ENCODE results near the gene B4GALT6. TPM values are rescaled to one million over a fixed set of nuclear protein-coding genes. Genes with fewer than 3 reads are reported as not detected.

B4GALT6 gene
- total and polyA plus RNA-seq, 10 of the 15 experiments (the other 5 are each of a cell fraction or from before 2014, with no cell fraction given): 11.9 to 47.4 (median 18.0) TPM

DNA sequence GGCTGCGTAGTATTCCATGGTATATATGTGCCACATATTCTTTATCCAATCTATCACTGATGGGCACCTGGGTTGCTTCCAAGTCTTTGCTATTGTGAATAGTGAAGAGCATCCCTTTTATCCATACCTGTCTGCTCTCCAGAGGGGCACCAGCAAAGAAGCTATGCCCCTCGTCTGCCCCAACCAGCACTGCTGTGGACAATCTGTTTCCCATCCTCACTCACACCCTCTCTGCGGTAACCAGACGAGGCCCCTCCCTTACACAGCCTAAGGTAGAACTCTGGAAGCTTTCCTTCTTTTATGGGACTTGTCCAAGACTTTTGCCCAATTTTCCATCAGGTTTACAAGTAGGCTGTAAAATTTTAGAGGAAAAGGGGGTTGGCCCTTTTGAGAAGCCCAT lies 67.8 kb downstream of the B4GALT6 start:
- H3K9ac ChIP-seq (ENCODE audit: control insufficient read depth, insufficient read depth, low read length): no peak overlapping the region
- in situ Hi-C loops (cut with MboI) (no loop called here), intact Hi-C loops (cut with micrococcal nuclease; ENCODE audit: unreplicated experiment) (no loop called here)
- FAIRE-seq (no peak), DNase-seq (ENCODE audit: low read depth, low spot score) (no peak), ATAC-seq (peak; percentile 24; the same call in 2 of the 3 replicates)
- no peak overlapping the region for H2AFZ ChIP-seq (ENCODE audit: control insufficient read depth, low read depth, low read length)
- no peaks in the 10 kb centered on the region for H3K4me1 ChIP-seq (ENCODE audit: control insufficient read depth, insufficient read depth, low read length)
- no peak overlapping the region for H3K4me2 ChIP-seq (ENCODE audit: control insufficient read depth, insufficient read depth)
- POLR2A ChIA-PET: interaction anchor here (0.6 kb wide), 1 partner anchor 469 kb away, joined by 4 read pairs; no protein-coding TSS in a partner anchor
- 76% methylated on average over 4 of the region's 4 CpGs for WGBS (ENCODE audit: insufficient coverage, insufficient replicate concordance, low lambda C conversion rate, missing lambda C conversion rate)
- RAD21 ChIA-PET (ENCODE audit: unreplicated experiment): no interaction called here
- H3K36me3 ChIP-seq (ENCODE audit: control insufficient read depth in 2 of 2, insufficient read depth in 2 of 2, low read length in 1 of 2): no peaks in the 10 kb centered on the region
- no peaks in the 10 kb centered on the region for H3K27me3 ChIP-seq (replicated peaks in 1 of 2; ENCODE audit: control insufficient read depth in 2 of 2, insufficient read depth in 2 of 2, low read length in 1 of 2)
- no TSS peak for BruUV-seq (replicated peaks)
- CTCF ChIA-PET: interaction anchor here (0.6 kb wide), 1 partner anchor 71 kb away, joined by 3 read pairs; no protein-coding TSS in a partner anchor
- no peaks in the 10 kb centered on the region for H3K79me2 ChIP-seq (ENCODE audit: control insufficient read depth, insufficient read depth, low read length)
- no peak for TF ChIP-seq MTA3 (IDR thresholded peaks at IDR 0.05; ENCODE audit: borderline replicate concordance, low read length)
- TF ChIP-seq POLR2AphosphoS5 (IDR thresholded peaks at IDR 0.05; ENCODE audit: low read length): peak; percentile 27; the same call in 1 of the 2 replicates
- TF ChIP-seq MYC (IDR thresholded peaks at IDR 0.05; ENCODE audit: insufficient read depth, insufficient read length, insufficient replicate concordance, low read length, severe bottlenecking): no peak
- H3K9me3 ChIP-seq (replicated peaks; ENCODE audit: control insufficient read depth, insufficient read depth, low read length): no peaks in the 10 kb centered on the region
- H4K20me1 ChIP-seq (ENCODE audit: control insufficient read depth, insufficient read depth): no peaks in the 10 kb centered on the region
- H3K27ac ChIP-seq (ENCODE audit: control insufficient read depth, insufficient read depth): no peak overlapping the region
- no peak overlapping the region for H3K4me3 ChIP-seq
- SMC1A ChIA-PET (ENCODE audit: uncharacterized antibody, unreplicated experiment): interaction anchor here (0.7 to 1.0 kb wide), 3 partner anchors 9 to 290 kb away, joined by 3 to 4 read pairs (median 3); no protein-coding TSS in a partner anchor

DNA sequence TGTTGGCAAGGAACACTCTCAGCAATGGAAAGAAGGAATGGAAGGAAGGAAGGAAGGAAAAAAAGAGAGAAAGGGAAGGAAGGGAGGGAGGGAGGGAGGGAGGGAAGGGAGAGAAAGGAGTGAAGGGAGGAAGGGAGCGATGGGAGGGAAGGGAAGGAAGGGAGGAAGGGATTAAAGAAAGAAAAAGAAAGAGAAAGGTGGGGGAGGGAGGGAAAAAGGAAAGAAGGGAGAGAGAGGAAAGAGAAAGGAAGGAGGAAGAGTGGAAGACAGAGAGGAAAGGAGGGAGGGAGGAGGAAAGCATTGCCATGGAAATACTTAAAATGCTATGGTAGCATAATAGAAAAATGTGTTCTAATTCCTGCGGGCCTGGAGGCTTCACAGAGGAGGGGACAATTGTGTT lies 70.3 kb downstream of the B4GALT6 start:
- ChIA-PET POLR2A (no interaction called here), RAD21 (ENCODE audit: unreplicated experiment) (no interaction called here), SMC1A (ENCODE audit: uncharacterized antibody, unreplicated experiment) (interaction anchor here (0.7 to 1.4 kb wide), 3 partner anchors 16 to 66 kb away, joined by 3 to 4 read pairs (median 3); no protein-coding TSS in a partner anchor), CTCF (interaction anchor here (1.2 to 4.3 kb wide), 3 partner anchors 58 to 109 kb away, joined by 4 to 29 read pairs (median 6); no protein-coding TSS in a partner anchor)
- H3K4me3 ChIP-seq: no peak overlapping the region
- no peak overlapping the region for H2AFZ ChIP-seq (ENCODE audit: control insufficient read depth, low read depth, low read length)
- intact Hi-C loops (cut with micrococcal nuclease; ENCODE audit: unreplicated experiment) (loop anchor here (5.0 kb wide), 1 partner anchor 108 kb away; no protein-coding TSS in a partner anchor), in situ Hi-C loops (cut with MboI) (no loop called here)
- H3K9ac ChIP-seq (ENCODE audit: control insufficient read depth, insufficient read depth, low read length): no peak overlapping the region
- H3K9me3 ChIP-seq (replicated peaks; ENCODE audit: control insufficient read depth, insufficient read depth, low read length): no peaks in the 10 kb centered on the region
- no peak overlapping the region for H3K4me2 ChIP-seq (ENCODE audit: control insufficient read depth, insufficient read depth)
- H3K27me3 ChIP-seq (replicated peaks in 1 of 2; ENCODE audit: control insufficient read depth in 2 of 2, insufficient read depth in 2 of 2, low read length in 1 of 2): no peaks in the 10 kb centered on the region
- 14% methylated on average over 2 of the region's 2 CpGs for WGBS (ENCODE audit: insufficient coverage, insufficient replicate concordance, low lambda C conversion rate, missing lambda C conversion rate)
- ATAC-seq (no peak), DNase-seq (ENCODE audit: low read depth, low spot score) (no peak), FAIRE-seq (no peak)
- H4K20me1 ChIP-seq (ENCODE audit: control insufficient read depth, insufficient read depth): no peaks in the 10 kb centered on the region
- BruUV-seq (replicated peaks): no TSS peak
- peaks cover 5% of the 10 kb centered on the region for H3K4me1 ChIP-seq (ENCODE audit: control insufficient read depth, insufficient read depth, low read length)
- no peaks in the 10 kb centered on the region for H3K36me3 ChIP-seq (ENCODE audit: control insufficient read depth in 2 of 2, insufficient read depth in 2 of 2, low read length in 1 of 2)
- H3K79me2 ChIP-seq (ENCODE audit: control insufficient read depth, insufficient read depth, low read length): no peaks in the 10 kb centered on the region
- H3K27ac ChIP-seq (ENCODE audit: control insufficient read depth, insufficient read depth): no peak overlapping the region
- TF ChIP-seq RAD51 (IDR thresholded peaks at IDR 0.05): no peak
- TF ChIP-seq, protein P1, sequence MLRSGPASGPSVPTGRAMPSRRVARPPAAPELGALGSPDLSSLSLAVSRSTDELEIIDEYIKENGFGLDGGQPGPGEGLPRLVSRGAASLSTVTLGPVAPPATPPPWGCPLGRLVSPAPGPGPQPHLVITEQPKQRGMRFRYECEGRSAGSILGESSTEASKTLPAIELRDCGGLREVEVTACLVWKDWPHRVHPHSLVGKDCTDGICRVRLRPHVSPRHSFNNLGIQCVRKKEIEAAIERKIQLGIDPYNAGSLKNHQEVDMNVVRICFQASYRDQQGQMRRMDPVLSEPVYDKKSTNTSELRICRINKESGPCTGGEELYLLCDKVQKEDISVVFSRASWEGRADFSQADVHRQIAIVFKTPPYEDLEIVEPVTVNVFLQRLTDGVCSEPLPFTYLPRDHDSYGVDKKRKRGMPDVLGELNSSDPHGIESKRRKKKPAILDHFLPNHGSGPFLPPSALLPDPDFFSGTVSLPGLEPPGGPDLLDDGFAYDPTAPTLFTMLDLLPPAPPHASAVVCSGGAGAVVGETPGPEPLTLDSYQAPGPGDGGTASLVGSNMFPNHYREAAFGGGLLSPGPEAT (IDR thresholded peaks at IDR 0.05; ENCODE audit: low read depth): no peak
- TF ChIP-seq EED (IDR thresholded peaks at IDR 0.05; ENCODE audit: low read depth): no peak
- no peak for TF ChIP-seq DPF2 (IDR thresholded peaks at IDR 0.05)
- no peak for TF ChIP-seq RUNX3 (IDR thresholded peaks at IDR 0.05; ENCODE audit: low read length)
- TF ChIP-seq KLF5 (IDR thresholded peaks at IDR 0.05; ENCODE audit: partially characterized antibody): no peak
- TF ChIP-seq, protein P2, sequence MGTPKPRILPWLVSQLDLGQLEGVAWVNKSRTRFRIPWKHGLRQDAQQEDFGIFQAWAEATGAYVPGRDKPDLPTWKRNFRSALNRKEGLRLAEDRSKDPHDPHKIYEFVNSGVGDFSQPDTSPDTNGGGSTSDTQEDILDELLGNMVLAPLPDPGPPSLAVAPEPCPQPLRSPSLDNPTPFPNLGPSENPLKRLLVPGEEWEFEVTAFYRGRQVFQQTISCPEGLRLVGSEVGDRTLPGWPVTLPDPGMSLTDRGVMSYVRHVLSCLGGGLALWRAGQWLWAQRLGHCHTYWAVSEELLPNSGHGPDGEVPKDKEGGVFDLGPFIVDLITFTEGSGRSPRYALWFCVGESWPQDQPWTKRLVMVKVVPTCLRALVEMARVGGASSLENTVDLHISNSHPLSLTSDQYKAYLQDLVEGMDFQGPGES (IDR thresholded peaks at IDR 0.05): no peak
- TF ChIP-seq, protein P3, sequence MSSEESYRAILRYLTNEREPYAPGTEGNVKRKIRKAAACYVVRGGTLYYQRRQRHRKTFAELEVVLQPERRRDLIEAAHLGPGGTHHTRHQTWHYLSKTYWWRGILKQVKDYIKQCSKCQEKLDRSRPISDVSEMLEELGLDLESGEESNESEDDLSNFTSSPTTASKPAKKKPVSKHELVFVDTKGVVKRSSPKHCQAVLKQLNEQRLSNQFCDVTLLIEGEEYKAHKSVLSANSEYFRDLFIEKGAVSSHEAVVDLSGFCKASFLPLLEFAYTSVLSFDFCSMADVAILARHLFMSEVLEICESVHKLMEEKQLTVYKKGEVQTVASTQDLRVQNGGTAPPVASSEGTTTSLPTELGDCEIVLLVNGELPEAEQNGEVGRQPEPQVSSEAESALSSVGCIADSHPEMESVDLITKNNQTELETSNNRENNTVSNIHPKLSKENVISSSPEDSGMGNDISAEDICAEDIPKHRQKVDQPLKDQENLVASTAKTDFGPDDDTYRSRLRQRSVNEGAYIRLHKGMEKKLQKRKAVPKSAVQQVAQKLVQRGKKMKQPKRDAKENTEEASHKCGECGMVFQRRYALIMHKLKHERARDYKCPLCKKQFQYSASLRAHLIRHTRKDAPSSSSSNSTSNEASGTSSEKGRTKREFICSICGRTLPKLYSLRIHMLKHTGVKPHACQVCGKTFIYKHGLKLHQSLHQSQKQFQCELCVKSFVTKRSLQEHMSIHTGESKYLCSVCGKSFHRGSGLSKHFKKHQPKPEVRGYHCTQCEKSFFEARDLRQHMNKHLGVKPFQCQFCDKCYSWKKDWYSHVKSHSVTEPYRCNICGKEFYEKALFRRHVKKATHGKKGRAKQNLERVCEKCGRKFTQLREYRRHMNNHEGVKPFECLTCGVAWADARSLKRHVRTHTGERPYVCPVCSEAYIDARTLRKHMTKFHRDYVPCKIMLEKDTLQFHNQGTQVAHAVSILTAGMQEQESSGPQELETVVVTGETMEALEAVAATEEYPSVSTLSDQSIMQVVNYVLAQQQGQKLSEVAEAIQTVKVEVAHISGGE (CRISPR knock-in tag; IDR thresholded peaks at IDR 0.05): no peak
- TF ChIP-seq MEF2A (IDR thresholded peaks at IDR 0.05; ENCODE audit: insufficient read depth, low read depth, low read length): no peak
